Measurements from ENCODE around the gene ARL13B.
"Not testable (repeated sequence)": the region's sequence is repeated elsewhere in the genome, so short reads cannot be mapped to it uniquely, and the experiment has no call there.

The ARL13B gene

GRCh38 chr3:93994056-93994455 is 14.1 kb downstream of the ARL13B start:
- no peak for DNase-seq (ENCODE audit: low read depth in 2 of 2)

GRCh38 chr3:94001191-94001590 is 21.2 kb downstream of the ARL13B start:
- no peak for DNase-seq (ENCODE audit: low read depth in 2 of 2)

- DNase-seq (ENCODE audit: low read depth in 2 of 2): no peak
Measured at GRCh38 chr3:94001827-94002495, 22.0 kb downstream of the ARL13B start.

- DNase-seq (ENCODE audit: low read depth in 2 of 2): no peak
Measured at GRCh38 chr3:94004301-94004910, 24.5 kb downstream of the ARL13B start.

GRCh38 chr3:94008253-94008652 is 28.3 kb downstream of the ARL13B start:
- no peak for DNase-seq (ENCODE audit: low read depth in 2 of 2)

- DNase-seq (ENCODE audit: low read depth in 2 of 2): no peak
Measured at GRCh38 chr3:94009608-94010007, 29.7 kb downstream of the ARL13B start.

- no peak for DNase-seq (ENCODE audit: low read depth in 2 of 2)
Measured at GRCh38 chr3:94011233-94011711, 31.3 kb downstream of the ARL13B start.

- no peak for DNase-seq (ENCODE audit: low read depth in 2 of 2)
Measured at GRCh38 chr3:94012185-94012584, 32.2 kb downstream of the ARL13B start.

GRCh38 chr3:94015025-94015424 is 35.1 kb downstream of the ARL13B start:
- no peak for DNase-seq (ENCODE audit: low read depth in 2 of 2)

GRCh38 chr3:94019659-94020058 is 39.7 kb downstream of the ARL13B start:
- no peak for DNase-seq (ENCODE audit: low read depth in 2 of 2)

- DNase-seq (ENCODE audit: low read depth in 2 of 2): no peak
Measured at GRCh38 chr3:94020293-94020692, 40.3 kb downstream of the ARL13B start.

GRCh38 chr3:94024385-94024784 is 44.4 kb downstream of the ARL13B start:
- no peak for DNase-seq (ENCODE audit: low read depth in 2 of 2)

GRCh38 chr3:94026623-94027022 is 46.7 kb downstream of the ARL13B start:
- no peak for DNase-seq (ENCODE audit: low read depth in 2 of 2)

- DNase-seq (ENCODE audit: low read depth in 2 of 2): no peak
Measured at GRCh38 chr3:94028093-94028837, 48.3 kb downstream of the ARL13B start, which contains the start of gene STX19. Gene STX19, minus strand, starts transcription at chr3:94028597. Its CDS starts 13,328 bp downstream, at chr3:94015269.

GRCh38 chr3:94036909-94037507 is 57.1 kb downstream of the ARL13B start:
- DNase-seq (ENCODE audit: low read depth in 2 of 2): no peak

- DNase-seq (ENCODE audit: low read depth in 2 of 2): no peak
Measured at GRCh38 chr3:94043285-94043684, 63.3 kb downstream of the ARL13B start.

- not testable (repeated sequence) for DNase-seq (ENCODE audit: low read depth in 2 of 2)
Measured at GRCh38 chr3:94044100-94044936, 64.4 kb downstream of the ARL13B start.

- DNase-seq (ENCODE audit: low read depth in 2 of 2): no peak
Measured at GRCh38 chr3:94046533-94046932, 66.6 kb downstream of the ARL13B start.

GRCh38 chr3:94049267-94049666 is 69.3 kb downstream of the ARL13B start:
- DNase-seq (ENCODE audit: low read depth in 2 of 2): no peak

GRCh38 chr3:94050546-94050945 is 70.6 kb downstream of the ARL13B start:
- no peak for DNase-seq (ENCODE audit: low read depth in 2 of 2)

- DNase-seq (ENCODE audit: low read depth in 2 of 2): no peak
Measured at GRCh38 chr3:94061297-94061696, 81.3 kb downstream of the ARL13B start.

Data from stimulated activated CD4-positive, alpha-beta T cell treated with anti-CD3 and anti-CD28 coated beads, Interleukin-1b, Interleukin-23, amount 100 ng/mL, for 1 hour (primary cell).